Measurements from ENCODE around the gene TMEM62. TPM values are rescaled to one million over a fixed set of nuclear protein-coding genes. Genes with fewer than 3 reads are reported as not detected.

TMEM62 gene
- total and polyA plus RNA-seq, 4 donors = 4.5 to 14.0 (median 10.6) TPM

GRCh38 chr15:43214169-43214568, 80.8 kb downstream of the TMEM62 start:
- DNase-seq (ENCODE audit: low spot score) = no peak

More at GRCh38 chr15:43214169-43214568, 80.8 kb downstream of the TMEM62 start:
- no peaks in the 10 kb centered on the region for H3K36me3 ChIP-seq (ENCODE audit: control insufficient read depth in 4 of 4, insufficient read depth in 3 of 4, low read depth in 1 of 4, low read length in 3 of 4)
- no peak overlapping the region for H3K27ac ChIP-seq (ENCODE audit: low read depth in 1 of 2, low read length in 2 of 2)
- 75% methylated on average over 8 of the region's 8 CpGs for WGBS
- no peak overlapping the region for H3K4me3 ChIP-seq (ENCODE audit: low read depth in 1 of 3, low read length in 3 of 3)
- H3K9ac ChIP-seq (ENCODE audit: low read depth in 1 of 2, low read length in 2 of 2) = no peak overlapping the region
- H3K9me3 ChIP-seq (ENCODE audit: control insufficient read depth in 4 of 4, low read length in 3 of 4) = no peaks in the 10 kb centered on the region
- no peak for TF ChIP-seq CTCF (IDR thresholded peaks at IDR 0.05; ENCODE audit: low read depth, low read length, missing input control)
- TF ChIP-seq RAD21 (IDR thresholded peaks at IDR 0.05) = no peak
- TF ChIP-seq ZBTB33 (IDR thresholded peaks at IDR 0.05) = no peak
- no peak for TF ChIP-seq FOXA1 (IDR thresholded peaks at IDR 0.05)
- TF ChIP-seq NR2F2 (IDR thresholded peaks at IDR 0.05) = no peak
- no peak for TF ChIP-seq JUND (IDR thresholded peaks at IDR 0.05)
- no peak for TF ChIP-seq HNF4G (IDR thresholded peaks at IDR 0.05)
- TF ChIP-seq EGR1 (IDR thresholded peaks at IDR 0.05; ENCODE audit: low read depth in 2 of 2) = no peak
- no peak for TF ChIP-seq FOXA2 (IDR thresholded peaks at IDR 0.05)
- no peak for TF ChIP-seq YY1 (IDR thresholded peaks at IDR 0.05)
- TF ChIP-seq RXRA (IDR thresholded peaks at IDR 0.05) = no peak
- no peak for TF ChIP-seq GABPA (IDR thresholded peaks at IDR 0.05 in 1 of 2, conservative IDR thresholded peaks at IDR 0.05 in 1 of 2)
- TF ChIP-seq HNF4A (conservative IDR thresholded peaks at IDR 0.05) = no peak
- no peak for TF ChIP-seq ATF3 (IDR thresholded peaks at IDR 0.05)
- no peak for TF ChIP-seq REST (IDR thresholded peaks at IDR 0.05)
- no peak for TF ChIP-seq MAX (IDR thresholded peaks at IDR 0.05)
- H3K27me3 ChIP-seq (ENCODE audit: control insufficient read depth in 4 of 4, insufficient read depth in 4 of 4, low read length in 3 of 4) = no peaks in the 10 kb centered on the region
- no peaks in the 10 kb centered on the region for H3K4me1 ChIP-seq (ENCODE audit: control insufficient read depth in 4 of 4, insufficient read depth in 4 of 4, low read length in 3 of 4)

Data from liver (tissue), 9 donors.